CD4-positive, CD25-positive, alpha-beta regulatory T cell (primary cell): Measurements from ENCODE around the gene RGS7. TPM values are rescaled to one million over a fixed set of nuclear protein-coding genes. Genes with fewer than 3 reads are reported as not detected.

Experiments
- ATAC-seq, 2 donors: fragments of 150-1000 bp; cut with Tn5 transposase; one replicate each; pipeline ENCODE4 v1.10.0; 2021; ENCODE audit warnings: low read depth in 2 of 2, moderate number of reproducible peaks in 2 of 2, moderate library complexity in 1 of 2
- DNase-seq, 3 donors: peaks; one replicate each; pipeline versions ENCODE4 v3.0.0 to v3.0.0-alpha.2; 2012 to 2022; ENCODE audit warnings: mixed read lengths in 1 of 3
- H3K27ac ChIP-seq: one replicate; pipeline ENCODE4 v1.7.0; 2013; ENCODE audit warnings: mild to moderate bottlenecking, low read length; ENCODE audit not compliant: insufficient read depth, poor library complexity, severe bottlenecking
- H3K27me3 ChIP-seq: one replicate; pipeline ENCODE4 v1.7.0; 2013; ENCODE audit warnings: low read length; ENCODE audit not compliant: control insufficient read depth, insufficient read depth
- H3K36me3 ChIP-seq: one replicate; pipeline ENCODE4 v1.7.0; 2013; ENCODE audit warnings: mild to moderate bottlenecking, low read length, moderate library complexity; ENCODE audit not compliant: control insufficient read depth, insufficient read depth
- H3K4me1 ChIP-seq: 2 replicates; pipeline ENCODE4 v1.7.0; 2013; ENCODE audit warnings: mild to moderate bottlenecking, low read length; ENCODE audit not compliant: insufficient read depth, control insufficient read depth, poor library complexity, severe bottlenecking
- H3K4me3 ChIP-seq: one replicate; pipeline ENCODE4 v1.7.0; 2013; ENCODE audit warnings: low read depth, mild to moderate bottlenecking, low read length, moderate library complexity
- H3K9me3 ChIP-seq, 2 experiments: 1 replicate in 1 of 2; 2 replicates in 1 of 2; pipeline ENCODE4 v1.7.0; 2013; ENCODE audit warnings: low read length in 2 of 2, mild to moderate bottlenecking in 1 of 2, moderate library complexity in 1 of 2; ENCODE audit not compliant: control insufficient read depth in 2 of 2
- H3K27ac Mint-ChIP-seq, 3 donors: one replicate each; pipeline ENCODE4 v1.8.0; 2020 to 2022; ENCODE audit warnings: mild to moderate bottlenecking in 3 of 3, mixed read lengths in 3 of 3, moderate library complexity in 2 of 3
- H3K27me3 Mint-ChIP-seq: one replicate; pipeline ENCODE4 v1.8.0; 2022; ENCODE audit warnings: mild to moderate bottlenecking, mixed read lengths
- H3K36me3 Mint-ChIP-seq: one replicate; pipeline ENCODE4 v1.8.0; 2020; ENCODE audit warnings: mixed read lengths
- H3K4me1 Mint-ChIP-seq, 4 donors: one replicate each; pipeline ENCODE4 v1.8.0; 2020 to 2022; ENCODE audit warnings: mixed read lengths in 4 of 4, mild to moderate bottlenecking in 1 of 4
- H3K4me3 Mint-ChIP-seq, 4 donors: one replicate each; pipeline ENCODE4 v1.8.0; 2020 to 2022; ENCODE audit warnings: mild to moderate bottlenecking in 4 of 4, mixed read lengths in 4 of 4, moderate library complexity in 3 of 4
- H3K9me3 Mint-ChIP-seq, 7 donors: one replicate each; pipeline ENCODE4 v1.8.0; 2020 to 2022; ENCODE audit warnings: mixed read lengths in 7 of 7, mild to moderate bottlenecking in 3 of 7, moderate library complexity in 2 of 7
- polyA plus RNA-seq, 4 donors: library from polyadenylated mRNA; unstranded; fragments of 300-500 nt; fragmentation: Illumina TruSeq; gene quantifications; one replicate each; pipeline ENCODE4 v1.2.3, GENCODE V29; 2021
- total RNA-seq: library from RNA; stranded (reverse); gene quantifications from one replicate; pipeline ENCODE4 v1.2.3, GENCODE V29; 2022

RGS7 gene
- total RNA-seq (not detected), polyA plus RNA-seq (not detected)

- no peak within 1 kb of the TSS for H3K27ac Mint-ChIP-seq
- ATAC-seq, result peak in 1 of 2 donors; percentile 29
Measured at GRCh38 chr1:241356519-241357365, at the start of gene RGS7. Gene RGS7 (minus strand): TSS chr1:241357205.

GRCh38 chr1:241406421-241406820, 49.4 kb upstream of the RGS7 start:
- H3K4me1 ChIP-seq, result no peaks in the 10 kb centered on the region
- no peak overlapping the region for H3K27ac ChIP-seq
- ATAC-seq (no peak), DNase-seq (no peak)
- no peaks in the 10 kb centered on the region for H3K36me3 Mint-ChIP-seq
- peaks cover 0 to 3% (median 1%) of the 10 kb centered on the region in 7 donors for H3K9me3 Mint-ChIP-seq
- H3K27me3 ChIP-seq, result no peaks in the 10 kb centered on the region
- no peak overlapping the region for H3K4me3 ChIP-seq
- no peak overlapping the region for H3K27ac Mint-ChIP-seq
- no peaks in the 10 kb centered on the region for H3K36me3 ChIP-seq
- H3K27me3 Mint-ChIP-seq, result peaks cover 4% of the 10 kb centered on the region
- H3K9me3 ChIP-seq, result no peaks in the 10 kb centered on the region
- H3K4me1 Mint-ChIP-seq, result no peaks in the 10 kb centered on the region
- H3K4me3 Mint-ChIP-seq, result no peak overlapping the region

More at GRCh38 chr1:241356519-241357365, at the start of gene RGS7:
- peaks cover 0 to 6% (median 2%) of the 10 kb centered on the region in 7 donors for H3K9me3 Mint-ChIP-seq
- peaks cover 6% of the 10 kb centered on the region for H3K27me3 ChIP-seq
- H3K4me3 ChIP-seq, result no peak within 1 kb of the TSS
- no peaks in the 10 kb centered on the region for H3K9me3 ChIP-seq
- DNase-seq, result peak in 1 of 3 donors; percentile 2
- H3K36me3 Mint-ChIP-seq, result no peaks in the 10 kb centered on the region
- H3K4me3 Mint-ChIP-seq, result peak within 1 kb of the TSS in 1 of 4 donors; percentile 16
- peaks cover 26% of the 10 kb centered on the region for H3K27me3 Mint-ChIP-seq
- no peak within 1 kb of the TSS for H3K27ac ChIP-seq
- peaks cover 4% of the 10 kb centered on the region for H3K4me1 ChIP-seq
- H3K4me1 Mint-ChIP-seq, result peaks cover 0 to 8% (median 0%) of the 10 kb centered on the region in 4 donors
- no peaks in the 10 kb centered on the region for H3K36me3 ChIP-seq

GRCh38 chr1:241401156-241401555, 44.2 kb upstream of the RGS7 start:
- Mint-ChIP-seq H3K9me3 (peaks cover 0 to 4% (median 1%) of the 10 kb centered on the region in 7 donors), H3K4me1 (no peaks in the 10 kb centered on the region), H3K27me3 (peaks cover 4% of the 10 kb centered on the region), H3K4me3 (no peak overlapping the region), H3K36me3 (no peaks in the 10 kb centered on the region), H3K27ac (no peak overlapping the region)
- Histone ChIP-seq H3K27me3 (no peaks in the 10 kb centered on the region), H3K4me3 (no peak overlapping the region), H3K27ac (no peak overlapping the region), H3K36me3 (no peaks in the 10 kb centered on the region), H3K9me3 (no peaks in the 10 kb centered on the region), H3K4me1 (no peaks in the 10 kb centered on the region)
- no peak for DNase-seq
- ATAC-seq, result no peak

- Histone ChIP-seq H3K27me3 (no peaks in the 10 kb centered on the region), H3K36me3 (no peaks in the 10 kb centered on the region), H3K27ac (no peak overlapping the region), H3K4me3 (no peak overlapping the region), H3K4me1 (no peaks in the 10 kb centered on the region), H3K9me3 (no peaks in the 10 kb centered on the region)
- Mint-ChIP-seq H3K27me3 (no peaks in the 10 kb centered on the region), H3K4me3 (no peak overlapping the region), H3K9me3 (peaks cover 0 to 3% (median 0%) of the 10 kb centered on the region in 7 donors), H3K4me1 (no peaks in the 10 kb centered on the region), H3K27ac (no peak overlapping the region), H3K36me3 (no peaks in the 10 kb centered on the region)
- no peak for ATAC-seq
- no peak for DNase-seq
Measured at GRCh38 chr1:241396747-241397681, 40.0 kb upstream of the RGS7 start.

GRCh38 chr1:241391926-241392710, 35.1 kb upstream of the RGS7 start:
- peaks cover 0 to 5% (median 0%) of the 10 kb centered on the region in 7 donors for H3K9me3 Mint-ChIP-seq
- H3K36me3 Mint-ChIP-seq, result no peaks in the 10 kb centered on the region
- no peak overlapping the region for H3K27ac Mint-ChIP-seq
- Histone ChIP-seq H3K27ac (no peak overlapping the region), H3K36me3 (no peaks in the 10 kb centered on the region), H3K4me3 (no peak overlapping the region), H3K9me3 (no peaks in the 10 kb centered on the region), H3K4me1 (no peaks in the 10 kb centered on the region), H3K27me3 (no peaks in the 10 kb centered on the region)
- no peak overlapping the region for H3K4me3 Mint-ChIP-seq
- ATAC-seq (no peak), DNase-seq (no peak)
- no peaks in the 10 kb centered on the region for H3K4me1 Mint-ChIP-seq
- no peaks in the 10 kb centered on the region for H3K27me3 Mint-ChIP-seq

- H3K36me3 Mint-ChIP-seq, result no peaks in the 10 kb centered on the region
- no peak overlapping the region for H3K4me3 ChIP-seq
- H3K9me3 Mint-ChIP-seq, result peaks cover 0 to 5% (median 0%) of the 10 kb centered on the region in 7 donors
- H3K4me1 Mint-ChIP-seq, result no peaks in the 10 kb centered on the region
- no peak overlapping the region for H3K27ac ChIP-seq
- no peak overlapping the region for H3K4me3 Mint-ChIP-seq
- no peaks in the 10 kb centered on the region for H3K36me3 ChIP-seq
- DNase-seq, result no peak
- H3K4me1 ChIP-seq, result no peaks in the 10 kb centered on the region
- no peaks in the 10 kb centered on the region for H3K9me3 ChIP-seq
- ATAC-seq, result no peak
- no peak overlapping the region for H3K27ac Mint-ChIP-seq
- H3K27me3 Mint-ChIP-seq, result no peaks in the 10 kb centered on the region
- H3K27me3 ChIP-seq, result no peaks in the 10 kb centered on the region
Measured at GRCh38 chr1:241390526-241390925, 33.5 kb upstream of the RGS7 start.

GRCh38 chr1:241389400-241389799, 32.4 kb upstream of the RGS7 start:
- ATAC-seq (no peak), DNase-seq (no peak)

More at GRCh38 chr1:241389400-241389799, 32.4 kb upstream of the RGS7 start:
- Histone ChIP-seq H3K4me3 (no peak overlapping the region), H3K27ac (no peak overlapping the region), H3K9me3 (no peaks in the 10 kb centered on the region), H3K4me1 (no peaks in the 10 kb centered on the region), H3K36me3 (no peaks in the 10 kb centered on the region), H3K27me3 (no peaks in the 10 kb centered on the region)
- Mint-ChIP-seq H3K4me1 (no peaks in the 10 kb centered on the region), H3K9me3 (peaks cover 0 to 12% (median 2%) of the 10 kb centered on the region in 7 donors), H3K36me3 (no peaks in the 10 kb centered on the region), H3K27ac (no peak overlapping the region), H3K27me3 (no peaks in the 10 kb centered on the region), H3K4me3 (no peak overlapping the region)
